D341Med (cell line): ENCODE data around the gene VSIG10L2.
A peak's percentile ranks its signal among the peaks of the same experiment; 100 is the strongest.

Source experiments
- DNase-seq: peaks from one replicate; pipeline ENCODE4 v3.0.0; 2012; ENCODE audit warnings: low spot score

The VSIG10L2 gene

DNA sequence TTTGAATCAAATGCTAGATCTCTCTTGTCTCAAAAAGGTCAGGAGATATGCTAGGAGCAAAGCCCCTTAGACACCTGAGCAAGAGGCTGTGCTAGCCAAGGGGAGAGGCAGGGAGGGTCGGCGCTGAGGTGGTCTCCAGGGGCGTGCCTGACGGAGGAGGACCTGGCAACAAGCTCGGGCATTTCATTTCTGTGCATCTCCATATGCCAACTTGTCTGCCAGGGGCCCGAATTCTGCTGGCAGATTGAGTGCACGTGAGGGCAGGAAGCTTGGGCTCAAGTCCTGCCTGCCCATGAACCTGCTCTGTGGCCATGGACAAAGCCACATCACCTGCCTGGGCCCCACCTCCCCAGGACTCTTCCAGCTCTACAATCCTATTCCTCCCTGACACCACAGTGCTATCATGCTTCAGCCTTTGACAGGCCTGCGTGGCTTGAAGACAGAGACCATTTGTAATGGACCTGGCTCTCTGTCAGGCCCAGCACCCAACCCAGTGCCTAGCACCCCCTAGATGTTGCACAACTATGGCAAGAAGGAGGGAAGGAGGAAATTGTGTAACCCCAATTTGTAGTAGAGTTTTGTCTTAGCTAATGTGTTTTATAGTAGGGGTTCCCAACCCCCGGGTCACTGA, 16.3 kb upstream of the VSIG10L2 start:
- DNase-seq, result no peak

GRCh38 chr11:125930076-125930450, 15.8 kb upstream of the VSIG10L2 start:
- DNase-seq, result no peak

GRCh38 chr11:125931116-125931515, 14.7 kb upstream of the VSIG10L2 start:
- DNase-seq, result no peak

- DNase-seq, result no peak
Observed at GRCh38 chr11:125931668-125932067, 14.2 kb upstream of the VSIG10L2 start.

GRCh38 chr11:125932301-125932700, 13.5 kb upstream of the VSIG10L2 start:
- no peak for DNase-seq

DNA sequence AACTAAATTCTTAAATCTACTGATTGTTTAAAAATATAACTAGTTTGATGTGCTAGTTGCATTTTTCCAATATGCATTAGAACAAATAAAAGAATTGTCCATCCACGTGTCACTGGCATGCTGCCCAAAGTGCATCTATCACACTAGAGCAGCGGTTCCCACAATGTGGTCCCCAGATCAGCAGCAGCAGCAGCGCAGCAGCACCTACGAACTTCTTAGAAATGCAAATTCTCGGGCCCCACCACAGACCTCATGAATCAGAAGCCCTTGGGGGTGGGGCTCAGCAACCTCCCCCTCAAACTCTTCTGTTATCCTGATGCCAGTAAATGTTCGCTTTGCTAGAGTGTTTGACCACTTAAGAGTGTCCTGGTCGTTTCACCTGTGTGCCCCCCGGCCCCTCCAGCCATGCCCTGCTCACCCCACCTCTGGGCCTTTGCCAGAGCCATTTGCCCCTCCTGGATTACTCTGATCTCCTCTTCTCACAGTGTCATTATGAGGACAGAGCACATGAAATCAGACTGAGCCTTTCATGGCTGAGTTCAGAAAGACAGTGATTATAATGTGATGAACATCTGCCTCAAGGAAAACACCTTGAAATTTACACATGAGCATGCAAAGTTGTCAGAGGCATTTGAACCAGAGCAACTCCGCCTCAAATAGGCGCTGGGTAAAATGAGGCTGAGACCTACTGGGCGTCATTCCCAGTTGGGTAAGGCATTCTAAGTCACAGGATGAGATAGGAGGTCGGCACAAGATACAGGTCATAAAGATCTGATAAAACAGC, 12.6 kb upstream of the VSIG10L2 start:
- DNase-seq, result no peak

- no peak for DNase-seq
Observed at GRCh38 chr11:125934473-125934872, 11.4 kb upstream of the VSIG10L2 start.

- DNase-seq, result no peak
Observed at GRCh38 chr11:125935056-125935455, 10.8 kb upstream of the VSIG10L2 start.

- DNase-seq, result no peak
Observed at GRCh38 chr11:125935618-125936199, 10.1 kb upstream of the VSIG10L2 start.

DNA sequence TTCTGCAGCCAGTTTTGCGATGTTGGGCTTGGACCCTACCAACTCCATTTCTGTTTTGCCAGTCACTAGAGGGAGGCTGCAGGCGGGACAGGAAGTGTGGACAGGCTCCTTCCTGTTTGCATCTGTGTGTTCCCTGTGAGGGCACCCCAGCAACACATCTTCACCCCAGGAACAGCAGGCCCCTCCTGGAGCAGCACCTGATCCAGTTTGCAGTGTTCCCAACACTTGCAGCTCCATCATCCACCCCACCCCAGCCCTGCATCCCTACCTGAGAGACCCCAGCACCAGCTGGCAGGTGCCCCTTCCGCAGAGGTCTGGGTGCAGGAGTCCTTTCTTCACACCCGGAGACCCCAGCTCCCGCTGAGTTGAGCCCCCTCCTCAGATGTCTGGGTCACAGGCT, 7.4 kb upstream of the VSIG10L2 start:
- no peak for DNase-seq

- DNase-seq, result no peak
Observed at GRCh38 chr11:125939081-125939521, 6.7 kb upstream of the VSIG10L2 start.

DNA sequence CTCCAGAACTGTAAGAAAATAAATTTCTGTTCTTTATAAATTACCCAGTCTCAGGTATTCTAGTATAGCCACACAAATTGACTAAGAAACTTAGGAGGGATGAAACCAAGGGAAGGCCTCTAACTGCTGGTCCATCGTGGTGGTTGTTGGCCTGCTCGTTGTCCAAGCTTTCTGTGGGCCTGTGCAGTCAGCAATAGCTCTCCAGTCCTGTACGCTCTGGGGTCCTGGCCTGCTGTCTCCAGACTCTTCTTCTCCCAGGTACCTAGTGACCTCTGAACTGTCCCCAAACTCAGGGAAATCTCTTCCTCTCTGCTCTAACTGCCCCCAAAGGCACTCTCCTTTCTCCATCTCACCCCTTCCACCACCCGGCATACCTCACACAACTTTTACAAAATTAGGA, 5.7 kb upstream of the VSIG10L2 start:
- DNase-seq, result no peak

DNA sequence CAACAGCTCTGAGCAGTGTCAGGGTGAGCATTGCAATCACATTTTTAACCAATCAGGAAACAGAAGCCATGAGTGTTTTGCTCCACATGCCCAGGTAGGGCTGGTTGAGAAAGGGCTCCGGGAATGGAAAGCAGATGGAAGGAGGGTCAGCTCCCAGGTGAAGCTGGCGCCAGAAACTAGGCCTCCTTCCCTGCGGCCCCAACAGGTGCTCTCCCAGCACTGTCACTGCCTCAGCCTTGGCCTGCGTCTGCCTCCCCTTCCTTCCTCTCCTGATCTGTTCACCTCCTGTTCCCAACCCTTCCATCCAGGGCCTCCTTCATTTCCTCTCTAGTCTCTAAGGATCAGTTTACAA, 4.6 kb upstream of the VSIG10L2 start:
- DNase-seq, result no peak

DNA sequence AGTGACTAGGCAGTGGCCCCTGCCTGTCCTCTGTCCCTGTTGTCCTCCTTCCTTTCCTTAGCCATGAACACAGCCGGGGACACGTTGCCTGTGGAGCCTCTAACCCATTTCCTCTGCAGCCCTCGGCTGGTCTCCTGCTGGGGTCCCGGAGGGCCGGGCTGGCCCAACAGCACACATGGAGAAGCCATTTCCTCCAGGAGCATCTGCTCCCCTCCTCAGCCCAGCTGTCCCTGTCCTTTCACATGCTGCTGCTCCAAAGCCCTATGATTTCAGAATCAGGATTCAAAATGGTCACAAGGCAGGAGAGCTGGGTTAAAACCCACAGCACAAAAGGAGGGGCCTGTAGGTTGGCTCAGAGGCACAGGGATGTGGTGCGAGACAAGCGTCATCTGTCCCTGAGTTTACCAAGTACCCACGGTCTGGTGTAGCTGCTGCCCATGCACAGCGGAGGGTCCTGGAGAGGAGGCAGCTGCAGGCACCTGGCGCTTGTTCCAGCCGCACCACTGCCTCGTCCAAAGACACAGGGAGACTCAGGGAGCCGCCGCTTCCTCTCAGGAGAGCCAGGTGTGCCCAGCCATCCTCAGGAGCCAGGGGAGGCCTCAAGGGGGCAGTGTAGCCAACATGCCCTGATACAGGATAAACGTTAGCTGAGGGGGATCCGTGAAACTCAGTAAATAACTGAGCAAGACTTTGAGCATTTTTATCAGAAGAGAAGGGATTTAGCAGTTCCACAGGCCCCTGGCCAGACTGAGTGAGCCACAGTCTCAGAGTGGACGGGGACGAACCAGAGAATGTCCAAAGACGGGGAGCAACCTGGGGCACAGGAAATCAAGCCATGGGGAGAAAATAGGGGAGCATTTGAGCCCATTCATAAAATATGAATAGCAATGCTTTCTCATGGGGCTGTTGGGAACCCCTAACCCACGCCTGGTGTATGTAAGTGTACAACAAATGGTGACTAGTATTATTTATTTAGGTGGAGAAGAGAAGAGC, 3.9 kb upstream of the VSIG10L2 start:
- DNase-seq, result peak; percentile 84

GRCh38 chr11:125942771-125943428, 2.9 kb upstream of the VSIG10L2 start:
- DNase-seq, result no peak

GRCh38 chr11:125943661-125944349, 2.0 kb upstream of the VSIG10L2 start:
- no peak for DNase-seq

DNA sequence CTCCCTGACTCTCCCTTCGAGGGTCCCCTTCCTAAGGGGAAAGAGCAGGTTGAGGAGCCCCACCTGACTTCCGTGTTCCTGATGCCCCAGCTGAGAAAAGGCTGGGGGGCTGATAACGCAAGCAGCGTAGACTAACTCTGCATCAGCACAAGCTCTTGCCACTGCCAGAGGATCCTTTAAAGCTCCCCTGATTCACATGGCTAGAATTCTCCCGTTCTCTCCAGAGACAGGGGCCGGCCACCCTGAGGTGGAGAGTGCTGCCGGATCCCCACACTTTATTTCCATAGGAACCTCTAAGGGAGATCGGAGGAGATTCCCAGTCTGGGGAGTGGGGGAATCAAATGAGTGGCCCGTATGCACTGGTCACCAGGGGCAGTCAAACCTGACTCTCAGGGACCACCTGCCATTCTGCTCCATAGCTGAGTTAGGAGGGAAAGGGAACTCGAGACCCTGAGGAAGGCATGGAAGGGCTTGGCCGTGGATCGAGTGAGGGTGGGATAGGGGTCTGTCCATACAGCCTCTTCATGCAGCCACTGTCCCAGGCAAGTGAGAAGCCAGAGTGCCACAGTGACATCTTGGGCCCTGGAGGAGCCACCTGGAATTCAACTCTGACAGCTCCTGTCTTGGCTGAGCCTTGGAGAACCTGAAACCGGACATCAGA, 1.4 kb upstream of the VSIG10L2 start:
- no peak for DNase-seq

DNA sequence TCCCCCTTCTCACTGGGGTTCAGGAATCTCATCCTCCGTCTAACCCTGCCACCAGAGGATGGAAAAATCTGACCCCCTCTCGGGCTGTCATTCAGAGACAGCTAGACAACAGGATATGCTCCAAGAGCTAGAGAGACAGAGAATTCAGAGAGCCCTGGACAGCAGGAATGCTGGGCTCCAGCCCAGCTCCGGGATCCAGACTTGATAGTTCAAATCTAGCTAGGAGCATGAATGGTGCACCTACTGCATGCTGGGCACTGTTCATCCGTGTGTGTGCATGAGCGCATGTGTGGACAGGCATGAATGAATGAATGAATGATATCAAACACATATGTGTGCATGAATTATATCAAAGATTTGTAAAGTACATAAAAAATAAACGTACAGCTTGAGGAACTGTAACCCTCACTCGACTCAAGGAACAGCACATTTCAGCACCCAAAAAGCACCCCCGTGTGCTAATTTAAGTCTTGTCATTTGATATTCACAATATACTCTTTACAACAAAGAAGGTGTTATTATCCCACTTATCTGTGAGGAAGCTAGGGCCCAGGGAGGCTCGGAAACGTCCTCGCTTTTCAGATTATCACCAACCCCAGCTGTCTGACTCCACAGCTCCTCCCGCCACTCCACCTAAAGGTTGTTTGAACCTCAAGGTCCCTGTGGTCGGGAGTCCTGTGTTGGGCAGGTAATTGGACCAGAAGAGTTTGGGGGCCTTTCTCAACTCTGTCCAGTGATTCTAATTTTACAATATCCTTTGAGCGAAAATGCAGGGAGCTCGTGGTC, 640 bp upstream of the VSIG10L2 start:
- no peak for DNase-seq

DNA sequence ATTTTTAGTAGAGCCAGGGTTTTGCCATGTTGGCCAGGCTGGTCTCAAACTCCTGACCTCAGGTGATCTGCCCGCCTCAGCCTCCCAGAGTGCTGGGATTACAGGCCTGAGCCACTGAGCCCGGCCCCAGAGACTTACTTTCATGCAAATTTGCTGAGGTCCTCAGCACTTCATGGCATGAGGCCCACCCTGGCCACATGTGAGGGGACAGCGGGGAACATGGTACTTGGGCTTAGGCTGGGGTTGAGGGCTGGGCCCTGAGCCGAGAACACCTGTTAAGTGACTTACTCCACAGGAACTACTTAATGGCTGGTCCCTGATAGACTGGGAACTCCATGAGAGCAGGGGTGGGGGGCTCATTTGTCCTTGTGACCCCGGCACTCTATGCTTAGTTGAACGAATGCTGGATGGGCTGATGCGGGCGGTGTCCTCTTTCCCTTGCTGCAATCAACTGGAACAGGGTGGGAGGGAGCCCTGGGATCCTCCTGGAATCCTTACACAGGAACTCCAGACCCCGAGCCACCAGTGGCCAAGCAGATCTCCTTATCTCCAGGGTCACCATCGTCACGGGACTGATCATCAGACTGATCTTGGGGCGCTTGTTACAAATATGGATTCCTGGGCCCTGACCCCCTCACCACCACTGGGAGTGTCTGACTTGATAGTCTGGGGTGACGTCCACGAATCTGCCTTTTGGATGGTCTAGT, 1.0 kb downstream of the VSIG10L2 start:
- DNase-seq, result no peak
